Body of pancreas (tissue), 4 donors: ENCODE measurements around the gene PLAGL1. TPM values are rescaled to one million over a fixed set of nuclear protein-coding genes. Genes with fewer than 3 reads are reported as not detected.
A peak's percentile ranks its signal among the peaks of the same experiment; 100 is the strongest.

ENCODE experiments used
- ATAC-seq: fragments of 150-250 bp; one replicate; pipeline ENCODE4 v1.9.1; 2016
- DNase-seq, 4 donors: peaks; one replicate each; pipeline ENCODE4 v3.0.0-alpha.2; 2019
- H3K27ac ChIP-seq, 4 donors: fragments of 200-600 bp; sonication (generic); 1 replicate in 3 of 4; 2 replicates in 1 of 4; pipeline versions ENCODE4 v1.5.1 to v1.6.1; 2016 to 2019; ENCODE audit warnings: mild to moderate bottlenecking in 1 of 4, mixed read lengths in 1 of 4, moderate library complexity in 1 of 4
- H3K27me3 ChIP-seq, 2 donors: fragments of 200-600 bp; sonication (generic); one replicate each; pipeline ENCODE4 v1.6.0; 2016; ENCODE audit warnings: mild to moderate bottlenecking in 1 of 2
- H3K36me3 ChIP-seq, 2 donors: fragments of 200-600 bp; sonication (generic); replicated peaks in 1 of 2; 2 replicates each; pipeline ENCODE4 v1.5.1; 2016; ENCODE audit warnings: low read depth in 2 of 2; ENCODE audit not compliant: insufficient read depth in 1 of 2
- H3K4me1 ChIP-seq: fragments of 200-600 bp; sonication (generic); one replicate; pipeline ENCODE4 v1.6.0; 2016
- H3K4me3 ChIP-seq, 2 donors: fragments of 200-600 bp; sonication (generic); 1 replicate in 1 of 2; 2 replicates in 1 of 2; pipeline ENCODE4 v1.5.1; 2016 to 2019
- H3K9me3 ChIP-seq, 3 donors: fragments of 200-600 bp; sonication (generic); 1 replicate in 2 of 3; 2 replicates in 1 of 3; pipeline ENCODE4 v1.5.1; 2016
- CTCF ChIP-seq, 7 experiments: fragments of 450-650 bp in 4 of 7; fragments of 200-600 bp in 3 of 7; sonication (generic) in 3 of 7; IDR thresholded peaks; one replicate each; pipeline ENCODE4 v1.5.1; 2016 to 2019; ENCODE audit warnings: antibody characterized with exemption in 7 of 7
- POLR2A ChIP-seq, 3 donors: fragments of 450-650 bp; IDR thresholded peaks; one replicate each; pipeline ENCODE4 v1.6.1; 2016; ENCODE audit warnings: antibody characterized with exemption in 3 of 3, mild to moderate bottlenecking in 2 of 3
- WGBS, 2 donors: methylation state at CpG; one replicate each; pipeline ENCODE4 v1.1.5; 2017; 5-methylcytosine and 5-hydroxymethylcytosine counted together
- intact Hi-C: fragments of 100-400 bp; cut with DNase I; formaldehyde crosslinking; loops from one replicate; pipeline ENCODE4 v1.15.1; 2023
- total RNA-seq, 2 donors: library from RNA; depleted of rRNA; stranded (reverse); fragments of >200 nt; gene quantifications; one replicate each; pipeline ENCODE4 v1.1.0, GENCODE V29; 2016

PLAGL1 gene
- 10 to 100 TPM; 22.1 to 23.3 TPM for total RNA-seq

- peak within 1 kb of the TSS; percentile 50 to 82 (median 77) for H3K27ac ChIP-seq
- TF ChIP-seq CTCF (IDR thresholded peaks at IDR 0.05) (no peak), POLR2A (IDR thresholded peaks at IDR 0.05) (peak; percentile 69 to 79 (median 78))
- no peaks in the 10 kb centered on the region for H3K4me1 ChIP-seq
- WGBS, 2 donors: 36 to 42% methylated on average over 27 to 65 of the region's 75 CpGs
- H3K36me3 ChIP-seq: no peaks in the 10 kb centered on the region
- intact Hi-C loops: no loop called here
- DNase-seq (peak; percentile 72 to 76 (median 74)), ATAC-seq (peak; percentile 87)
- peak within 1 kb of the TSS; percentile 11 to 33 for H3K4me3 ChIP-seq
- no peaks in the 10 kb centered on the region for H3K27me3 ChIP-seq
- no peaks in the 10 kb centered on the region for H3K9me3 ChIP-seq
These were observed at the start of gene PLAGL1 for GRCh38 chr6:144008120-144008811. Gene PLAGL1, minus strand, starts transcription at chr6:144008259. Its CDS starts 60,123 bp downstream, at chr6:143948136.

DNA sequence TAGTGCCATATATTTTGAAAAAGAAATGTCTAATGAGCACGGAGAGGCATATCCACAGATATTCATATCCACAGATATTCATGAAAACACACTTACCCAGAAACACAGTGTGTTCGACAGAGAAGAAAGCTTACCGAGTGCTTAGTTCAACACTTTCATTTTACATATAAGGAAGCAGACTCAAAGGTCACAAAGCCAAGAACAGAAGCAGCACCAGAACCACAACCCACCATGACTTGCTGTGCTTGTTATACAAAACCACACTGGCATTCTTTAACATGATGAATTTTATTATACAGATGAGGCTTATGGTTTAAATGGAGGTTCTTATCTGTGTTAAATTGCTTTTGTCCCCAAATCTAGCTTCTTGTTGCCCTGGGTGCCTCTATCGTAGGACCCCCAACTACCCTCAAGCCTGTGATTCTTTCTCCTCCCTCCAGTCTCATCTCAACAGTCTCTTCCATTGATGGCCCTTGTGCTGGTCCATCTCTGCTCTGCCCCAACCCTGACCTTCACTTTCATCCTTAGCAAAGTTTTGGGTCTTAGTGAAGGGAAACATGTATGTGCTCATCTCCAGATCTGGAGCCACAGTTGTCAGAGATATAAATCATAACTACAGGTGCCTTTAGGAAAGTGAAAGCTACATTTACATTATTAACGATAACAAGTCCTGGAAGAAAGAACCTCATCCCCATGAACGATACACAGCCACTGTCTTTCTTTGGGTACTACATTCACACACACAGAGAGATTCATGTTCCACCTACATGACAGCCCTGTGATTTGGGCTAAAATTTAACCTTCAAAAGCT, 47.3 kb upstream of the PLAGL1 start:
- Histone ChIP-seq H3K27ac (no peak overlapping the region), H3K27me3 (no peaks in the 10 kb centered on the region), H3K9me3 (no peaks in the 10 kb centered on the region), H3K4me1 (no peaks in the 10 kb centered on the region), H3K4me3 (no peak overlapping the region), H3K36me3 (no peaks in the 10 kb centered on the region)
- no peak for ATAC-seq
- no peak for TF ChIP-seq POLR2A (IDR thresholded peaks at IDR 0.05)
- no peak for TF ChIP-seq CTCF (IDR thresholded peaks at IDR 0.05)
- no peak for DNase-seq
- intact Hi-C loops: no loop called here
- WGBS, 2 donors: 69 to 73% methylated on average over 6 of the region's 6 CpGs

DNA sequence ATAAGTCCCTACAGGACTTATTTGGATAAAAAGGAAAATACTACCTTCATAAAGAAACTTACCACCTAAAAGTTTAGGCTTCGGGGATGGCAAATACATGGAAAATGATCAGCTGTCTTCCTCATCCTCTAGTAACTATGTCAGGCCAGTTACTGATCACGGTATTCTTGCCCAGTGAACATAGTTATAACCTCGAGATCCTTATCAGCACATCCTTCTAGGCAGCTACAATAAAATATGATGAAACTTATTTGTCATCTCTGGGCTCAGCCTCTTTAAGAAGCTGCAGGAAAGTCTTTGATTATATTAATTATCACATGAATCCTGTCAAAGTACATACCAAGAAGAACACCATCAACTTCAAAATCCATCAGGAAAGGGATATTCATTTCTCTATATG, 45.5 kb upstream of the PLAGL1 start:
- ATAC-seq (no peak), DNase-seq (no peak)
- intact Hi-C loops: no loop called here
- Histone ChIP-seq H3K9me3 (no peaks in the 10 kb centered on the region), H3K27me3 (no peaks in the 10 kb centered on the region), H3K36me3 (no peaks in the 10 kb centered on the region), H3K27ac (no peak overlapping the region), H3K4me3 (no peak overlapping the region), H3K4me1 (no peaks in the 10 kb centered on the region)
- TF ChIP-seq CTCF (IDR thresholded peaks at IDR 0.05) (no peak), POLR2A (IDR thresholded peaks at IDR 0.05) (no peak)
- WGBS, 2 donors: 59 to 71% methylated on average over 3 of the region's 3 CpGs

GRCh38 chr6:144052488-144052887, 44.4 kb upstream of the PLAGL1 start:
- Histone ChIP-seq H3K4me1 (no peaks in the 10 kb centered on the region), H3K27ac (no peak overlapping the region), H3K36me3 (no peaks in the 10 kb centered on the region), H3K27me3 (no peaks in the 10 kb centered on the region), H3K9me3 (no peaks in the 10 kb centered on the region), H3K4me3 (no peak overlapping the region)
- TF ChIP-seq POLR2A (IDR thresholded peaks at IDR 0.05) (no peak), CTCF (IDR thresholded peaks at IDR 0.05) (no peak)
- ATAC-seq: no peak
- no peak for DNase-seq
- intact Hi-C loops: no loop called here
